ENCODE results near the gene NUP210.

Gene NUP210

GRCh38 chr3:13279532-13279910 is 140.6 kb downstream of the NUP210 start:
- Histone ChIP-seq H3K4me3 (ENCODE audit: low read depth, low read length) (no peak overlapping the region), H3K4me1 (ENCODE audit: control insufficient read depth, insufficient read depth, low read length, unreplicated experiment) (peaks cover 4% of the 10 kb centered on the region), H3K79me2 (ENCODE audit: control insufficient read depth, insufficient read depth, low read length, unreplicated experiment) (no peaks in the 10 kb centered on the region), H3K27me3 (ENCODE audit: insufficient read depth, low read length) (peaks cover 78% of the 10 kb centered on the region), H2AFZ (ENCODE audit: low read length, unreplicated experiment) (no peak overlapping the region), H3K36me3 (ENCODE audit: insufficient read depth, low read length) (peaks cover 2% of the 10 kb centered on the region; the same call in 1 of the 2 replicates), H3K27ac (ENCODE audit: low read depth, low read length) (no peak overlapping the region)

GRCh38 chr3:13278783-13279531 is 141.2 kb downstream of the NUP210 start:
- peaks cover 78% of the 10 kb centered on the region for H3K27me3 ChIP-seq (ENCODE audit: insufficient read depth, low read length)
- peaks cover under 1% of the 10 kb centered on the region; the same call in 1 of the 2 replicates for H3K36me3 ChIP-seq (ENCODE audit: insufficient read depth, low read length)
- H3K4me3 ChIP-seq (ENCODE audit: low read depth, low read length) = no peak overlapping the region
- no peak overlapping the region for H3K27ac ChIP-seq (ENCODE audit: low read depth, low read length)
- no peak overlapping the region for H2AFZ ChIP-seq (ENCODE audit: low read length, unreplicated experiment)
- peaks cover 4% of the 10 kb centered on the region for H3K4me1 ChIP-seq (ENCODE audit: control insufficient read depth, insufficient read depth, low read length, unreplicated experiment)
- no peaks in the 10 kb centered on the region for H3K79me2 ChIP-seq (ENCODE audit: control insufficient read depth, insufficient read depth, low read length, unreplicated experiment)

- peaks cover 4% of the 10 kb centered on the region for H3K4me1 ChIP-seq (ENCODE audit: control insufficient read depth, insufficient read depth, low read length, unreplicated experiment)
These were observed 142.1 kb downstream of the NUP210 start for GRCh38 chr3:13277860-13278531.

GRCh38 chr3:13277196-13277813 is 142.8 kb downstream of the NUP210 start:
- H3K79me2 ChIP-seq (ENCODE audit: control insufficient read depth, insufficient read depth, low read length, unreplicated experiment) = no peaks in the 10 kb centered on the region

More at GRCh38 chr3:13277860-13278531, 142.1 kb downstream of the NUP210 start:
- no peak overlapping the region for H3K4me3 ChIP-seq (ENCODE audit: low read depth, low read length)
- no peak overlapping the region for H2AFZ ChIP-seq (ENCODE audit: low read length, unreplicated experiment)
- H3K27ac ChIP-seq (ENCODE audit: low read depth, low read length) = no peak overlapping the region
- no peaks in the 10 kb centered on the region for H3K36me3 ChIP-seq (ENCODE audit: insufficient read depth, low read length)
- H3K79me2 ChIP-seq (ENCODE audit: control insufficient read depth, insufficient read depth, low read length, unreplicated experiment) = no peaks in the 10 kb centered on the region
- H3K27me3 ChIP-seq (ENCODE audit: insufficient read depth, low read length) = peaks cover 78% of the 10 kb centered on the region

GRCh38 chr3:13276438-13277195 is 143.5 kb downstream of the NUP210 start:
- H3K4me1 ChIP-seq (ENCODE audit: control insufficient read depth, insufficient read depth, low read length, unreplicated experiment) = peaks cover 4% of the 10 kb centered on the region
- no peak overlapping the region for H2AFZ ChIP-seq (ENCODE audit: low read length, unreplicated experiment)
- H3K27ac ChIP-seq (ENCODE audit: low read depth, low read length) = no peak overlapping the region
- H3K79me2 ChIP-seq (ENCODE audit: control insufficient read depth, insufficient read depth, low read length, unreplicated experiment) = no peaks in the 10 kb centered on the region
- H3K27me3 ChIP-seq (ENCODE audit: insufficient read depth, low read length) = peaks cover 81% of the 10 kb centered on the region
- H3K36me3 ChIP-seq (ENCODE audit: insufficient read depth, low read length) = no peaks in the 10 kb centered on the region
- no peak overlapping the region for H3K4me3 ChIP-seq (ENCODE audit: low read depth, low read length)

More at GRCh38 chr3:13277196-13277813, 142.8 kb downstream of the NUP210 start:
- peaks cover 4% of the 10 kb centered on the region for H3K4me1 ChIP-seq (ENCODE audit: control insufficient read depth, insufficient read depth, low read length, unreplicated experiment)
- no peak overlapping the region for H3K27ac ChIP-seq (ENCODE audit: low read depth, low read length)
- peaks cover 83% of the 10 kb centered on the region for H3K27me3 ChIP-seq (ENCODE audit: insufficient read depth, low read length)
- no peak overlapping the region for H3K4me3 ChIP-seq (ENCODE audit: low read depth, low read length)
- H2AFZ ChIP-seq (ENCODE audit: low read length, unreplicated experiment) = no peak overlapping the region
- no peaks in the 10 kb centered on the region for H3K36me3 ChIP-seq (ENCODE audit: insufficient read depth, low read length)

GRCh38 chr3:13275376-13276005 is 144.6 kb downstream of the NUP210 start:
- no peak overlapping the region for H2AFZ ChIP-seq (ENCODE audit: low read length, unreplicated experiment)
- H3K36me3 ChIP-seq (ENCODE audit: insufficient read depth, low read length) = no peaks in the 10 kb centered on the region
- no peak overlapping the region for H3K4me3 ChIP-seq (ENCODE audit: low read depth, low read length)
- peaks cover 78% of the 10 kb centered on the region for H3K27me3 ChIP-seq (ENCODE audit: insufficient read depth, low read length)
- no peak overlapping the region for H3K27ac ChIP-seq (ENCODE audit: low read depth, low read length)
- H3K4me1 ChIP-seq (ENCODE audit: control insufficient read depth, insufficient read depth, low read length, unreplicated experiment) = peaks cover 4% of the 10 kb centered on the region
- H3K79me2 ChIP-seq (ENCODE audit: control insufficient read depth, insufficient read depth, low read length, unreplicated experiment) = no peaks in the 10 kb centered on the region

GRCh38 chr3:13274551-13275332 is 145.4 kb downstream of the NUP210 start:
- Histone ChIP-seq H3K4me1 (ENCODE audit: control insufficient read depth, insufficient read depth, low read length, unreplicated experiment) (peaks cover 4% of the 10 kb centered on the region), H3K27ac (ENCODE audit: low read depth, low read length) (no peak overlapping the region), H3K36me3 (ENCODE audit: insufficient read depth, low read length) (no peaks in the 10 kb centered on the region), H3K79me2 (ENCODE audit: control insufficient read depth, insufficient read depth, low read length, unreplicated experiment) (no peaks in the 10 kb centered on the region), H3K27me3 (ENCODE audit: insufficient read depth, low read length) (peaks cover 78% of the 10 kb centered on the region), H2AFZ (ENCODE audit: low read length, unreplicated experiment) (no peak overlapping the region), H3K4me3 (ENCODE audit: low read depth, low read length) (no peak overlapping the region)

- H3K27ac ChIP-seq (ENCODE audit: low read depth, low read length) = no peak overlapping the region
- no peak overlapping the region for H3K4me3 ChIP-seq (ENCODE audit: low read depth, low read length)
These were observed 146.0 kb downstream of the NUP210 start for GRCh38 chr3:13274125-13274524.

GRCh38 chr3:13273604-13274105 is 146.5 kb downstream of the NUP210 start:
- H3K27ac ChIP-seq (ENCODE audit: low read depth, low read length) = no peak overlapping the region
- H3K79me2 ChIP-seq (ENCODE audit: control insufficient read depth, insufficient read depth, low read length, unreplicated experiment) = no peaks in the 10 kb centered on the region
- H3K4me3 ChIP-seq (ENCODE audit: low read depth, low read length) = no peak overlapping the region
- peaks cover 4% of the 10 kb centered on the region for H3K4me1 ChIP-seq (ENCODE audit: control insufficient read depth, insufficient read depth, low read length, unreplicated experiment)
- no peaks in the 10 kb centered on the region for H3K36me3 ChIP-seq (ENCODE audit: insufficient read depth, low read length)
- no peak overlapping the region for H2AFZ ChIP-seq (ENCODE audit: low read length, unreplicated experiment)
- peaks cover 86% of the 10 kb centered on the region for H3K27me3 ChIP-seq (ENCODE audit: insufficient read depth, low read length)

More at GRCh38 chr3:13274125-13274524, 146.0 kb downstream of the NUP210 start:
- Histone ChIP-seq H2AFZ (ENCODE audit: low read length, unreplicated experiment) (no peak overlapping the region), H3K79me2 (ENCODE audit: control insufficient read depth, insufficient read depth, low read length, unreplicated experiment) (no peaks in the 10 kb centered on the region), H3K27me3 (ENCODE audit: insufficient read depth, low read length) (peaks cover 81% of the 10 kb centered on the region), H3K36me3 (ENCODE audit: insufficient read depth, low read length) (no peaks in the 10 kb centered on the region), H3K4me1 (ENCODE audit: control insufficient read depth, insufficient read depth, low read length, unreplicated experiment) (peaks cover 4% of the 10 kb centered on the region)

Measured in ACC112 (cell line).